GM12872 (cell line): ENCODE data around the gene ZNF30.

Experiments
- CTCF ChIP-seq: IDR thresholded peaks from 3 replicates; pipeline ENCODE4 v1.5.1; 2011; ENCODE audit warnings: low read depth, mild to moderate bottlenecking, low read length, moderate library complexity; ENCODE audit not compliant: insufficient read depth

Gene ZNF30

DNA sequence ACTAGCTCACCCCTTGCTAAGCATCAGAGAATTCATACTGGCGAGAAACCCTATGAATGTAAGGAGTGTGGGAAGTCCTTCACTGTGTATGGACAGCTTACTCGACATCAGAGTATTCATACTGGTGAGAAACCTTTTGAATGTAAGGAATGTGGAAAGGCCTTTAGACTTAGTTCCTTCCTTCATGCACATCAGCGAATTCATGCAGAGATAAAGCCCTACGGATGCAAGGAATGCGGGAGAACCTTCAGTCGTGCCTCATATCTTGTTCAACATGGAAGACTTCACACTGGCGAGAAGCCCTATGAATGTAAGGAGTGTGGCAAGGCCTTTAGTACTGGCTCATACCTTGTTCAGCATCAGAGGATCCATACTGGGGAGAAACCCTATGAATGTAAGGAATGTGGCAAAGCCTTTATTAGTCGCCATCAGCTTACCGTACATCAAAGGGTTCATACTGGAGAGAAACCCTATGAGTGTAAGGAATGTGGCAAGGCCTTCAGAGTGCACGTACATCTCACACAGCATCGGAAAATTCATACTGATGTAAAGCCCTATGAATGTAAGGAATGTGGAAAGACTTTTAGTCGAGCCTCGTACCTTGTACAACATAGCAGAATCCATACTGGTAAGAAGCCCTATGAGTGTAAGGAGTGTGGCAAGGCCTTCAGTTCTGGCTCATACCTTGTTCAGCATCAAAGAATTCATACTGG lies 17.3 kb downstream of the ZNF30 start:
- TF ChIP-seq CTCF, result no peak

DNA sequence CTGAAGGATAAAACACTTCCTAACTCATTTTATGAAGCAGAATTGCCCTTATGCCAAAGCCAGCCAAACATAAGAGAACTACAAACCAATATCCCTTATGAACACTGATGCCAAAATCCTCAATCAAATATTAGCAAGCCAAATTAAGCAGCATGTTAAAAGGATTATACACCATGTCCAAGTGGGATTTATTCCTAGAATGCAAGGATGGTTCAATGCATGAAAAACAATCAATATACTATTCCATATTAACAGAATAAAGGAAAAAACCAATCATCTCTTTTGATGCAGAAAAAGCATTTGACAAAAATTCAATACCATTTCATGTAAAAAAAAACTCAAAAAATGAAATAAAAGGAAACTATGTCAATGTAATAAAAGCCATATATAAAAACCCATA lies 26.4 kb downstream of the ZNF30 start:
- TF ChIP-seq CTCF, result no peak

- TF ChIP-seq CTCF, result no peak
Measured at GRCh38 chr19:34957830-34958751, 31.4 kb downstream of the ZNF30 start.

DNA sequence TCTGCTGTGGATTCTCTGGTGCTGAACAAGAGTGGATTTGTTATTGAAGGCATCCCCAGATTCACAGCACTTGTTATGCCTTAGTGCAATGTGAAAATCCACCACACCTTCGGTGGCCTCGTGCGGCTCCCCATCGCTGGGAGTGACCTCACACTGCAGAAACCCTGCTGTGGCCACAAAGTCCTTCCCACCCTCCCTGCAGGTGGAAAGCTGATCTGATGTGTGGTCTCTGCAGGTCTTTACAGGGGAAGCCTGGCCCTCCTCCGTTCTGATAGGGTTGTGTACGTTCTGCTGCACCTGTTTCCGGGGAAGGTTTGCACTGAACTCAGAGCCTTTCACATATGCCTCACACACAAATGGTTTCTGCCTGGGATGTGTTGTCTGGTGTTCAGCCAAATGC lies 32.3 kb downstream of the ZNF30 start:
- no peak for TF ChIP-seq CTCF

GRCh38 chr19:34960103-34960805 lies 33.6 kb downstream of the ZNF30 start:
- TF ChIP-seq CTCF, result no peak

GRCh38 chr19:34960940-34961679 lies 34.4 kb downstream of the ZNF30 start:
- TF ChIP-seq CTCF, result no peak
